ENCODE results near the gene LRRC4B.

- TF ChIP-seq EZH2 (IDR thresholded peaks at IDR 0.05; ENCODE audit: low read depth, low read length, severe bottlenecking) (no peak), SIRT6 (IDR thresholded peaks at IDR 0.05; ENCODE audit: low read length) (no peak), MAFK (IDR thresholded peaks at IDR 0.05; ENCODE audit: low read depth, low read length) (no peak)
Measured at GRCh38 chr19:50564229-50565105, 3.8 kb downstream of the LRRC4B start.
